ENCODE data around the gene CD164L2. TPM values are rescaled to one million over a fixed set of nuclear protein-coding genes. Genes with fewer than 3 reads are reported as not detected.

Gene CD164L2
- total RNA-seq, 1 donor from 2014 or later: not detected

Other genes with a start within 250 kb of the CD164L2 start
- 3.9 and 6.8 TPM in 2 replicates for gene SLC9A1, start 228.2 kb downstream of the CD164L2 start, total RNA-seq
- gene WDTC1, start 148.7 kb downstream of the CD164L2 start, total RNA-seq: 18.5 and 31.1 TPM in 2 replicates
- gene TMEM222, start 61.2 kb downstream of the CD164L2 start, total RNA-seq: 20.9 and 38.1 TPM in 2 replicates
- gene SYTL1, start 41.3 kb downstream of the CD164L2 start, total RNA-seq: under 0.01 and 0.13 TPM in 2 replicates
- 3.3 and 4.0 TPM in 2 replicates for gene MAP3K6, start 16.4 kb downstream of the CD164L2 start, total RNA-seq
- not detected in 2 replicates for gene FCN3, start 8.5 kb downstream of the CD164L2 start, total RNA-seq
- gene GPR3, start 9.3 kb upstream of the CD164L2 start, total RNA-seq: 0.39 and 0.51 TPM in 2 replicates
- 33.1 and 54.5 TPM in 2 replicates for gene WASF2, start 106.8 kb upstream of the CD164L2 start, total RNA-seq
- gene AHDC1, start 220.8 kb upstream of the CD164L2 start, total RNA-seq: 3.3 and 9.4 TPM in 2 replicates

All from dermis microvascular lymphatic vessel endothelial cell (primary cell).